Hepatocyte (in vitro differentiated cells): ENCODE measurements around the gene ZEB2.

ENCODE experiments used
- CTCF ChIP-seq: fragments of 200-600 bp; sonication (generic); IDR thresholded peaks from 2 replicates; pipeline ENCODE4 v1.5.1; 2016; ENCODE audit warnings: antibody characterized with exemption, mild to moderate bottlenecking; ENCODE audit not compliant: poor library complexity
- EZH2 ChIP-seq: fragments of 200-600 bp; sonication (generic); IDR thresholded peaks from 2 replicates; pipeline ENCODE4 v1.6.1; 2016; ENCODE audit warnings: antibody characterized with exemption, mild to moderate bottlenecking, borderline replicate concordance
- EZH2phosphoT487 ChIP-seq: fragments of 200-600 bp; sonication (generic); IDR thresholded peaks from one replicate; pipeline ENCODE4 v1.6.1; 2018; ENCODE audit warnings: antibody characterized with exemption, mild to moderate bottlenecking, low read depth, moderate library complexity; ENCODE audit not compliant: unreplicated experiment, severe bottlenecking

- TF ChIP-seq CTCF = no peak
- TF ChIP-seq EZH2phosphoT487 = no peak
- no peak for TF ChIP-seq EZH2
These were observed 87.0 kb downstream of the ZEB2 start for GRCh38 chr2:144432921-144433320.
